ENCODE data around the gene GABRP.
"Not testable (repeated sequence)": the region's sequence is repeated elsewhere in the genome, so short reads cannot be mapped to it uniquely, and the experiment has no call there.

The GABRP gene

DNA sequence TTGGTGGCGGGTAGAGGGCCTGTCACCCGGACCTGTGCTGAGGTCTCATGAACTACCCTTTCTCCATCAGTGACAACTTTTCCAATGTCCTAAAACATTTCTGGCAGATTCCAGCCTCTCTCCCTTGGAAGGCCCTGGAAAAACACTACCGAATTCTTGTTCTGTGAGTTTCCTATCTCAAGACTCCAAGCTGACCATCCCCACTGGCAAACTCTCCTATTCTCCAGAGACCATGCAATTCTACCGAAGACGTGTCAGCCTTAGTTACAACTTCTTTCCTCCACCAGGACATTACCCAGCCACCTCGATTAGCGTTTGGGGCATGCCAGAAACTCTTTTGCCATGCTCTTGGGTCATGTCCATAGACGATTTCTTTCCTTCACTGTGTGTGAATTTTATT is 26.8 kb upstream of the GABRP start:
- DNase-seq: no peak

DNA sequence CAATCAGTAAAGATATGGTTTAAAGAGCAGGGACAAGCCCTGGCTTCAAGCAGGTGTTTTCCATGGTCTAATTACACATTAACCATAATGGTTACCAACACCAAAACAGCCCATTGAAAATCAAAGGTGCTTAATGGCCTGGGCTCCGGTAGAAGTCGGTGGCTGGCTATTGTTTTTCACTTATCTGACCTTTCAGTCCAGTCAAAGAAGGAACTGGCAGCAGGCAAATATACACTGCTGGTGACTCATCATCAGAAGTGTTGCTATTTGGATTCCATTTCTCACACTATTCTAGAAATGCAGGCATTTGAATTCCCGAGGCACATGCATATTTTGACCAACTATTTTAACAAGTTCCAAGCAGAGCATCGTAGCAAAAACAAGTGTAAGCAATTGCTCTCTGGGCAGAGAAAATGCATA is 26.3 kb upstream of the GABRP start:
- DNase-seq: peak in 1 of 2 donors; percentile 3

DNA sequence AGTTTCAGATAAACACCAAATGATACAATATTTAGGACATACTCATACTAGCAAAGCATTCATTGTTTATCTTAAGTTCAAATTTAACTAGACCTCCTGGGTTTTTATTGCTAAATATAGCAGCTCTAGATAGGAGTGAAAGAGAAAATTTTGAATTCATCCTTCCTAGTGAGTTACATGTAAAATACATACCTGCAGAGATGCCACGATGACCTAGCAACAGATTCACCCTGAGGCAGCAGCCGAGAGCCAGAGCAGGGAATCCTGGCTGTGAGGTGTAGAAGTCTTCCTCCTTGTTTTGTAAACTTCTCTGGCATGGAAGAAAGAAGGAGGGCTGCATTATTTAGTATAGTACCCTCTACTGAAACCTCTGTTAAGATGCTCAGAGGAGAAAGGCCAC is 25.9 kb upstream of the GABRP start:
- DNase-seq: no peak

DNA sequence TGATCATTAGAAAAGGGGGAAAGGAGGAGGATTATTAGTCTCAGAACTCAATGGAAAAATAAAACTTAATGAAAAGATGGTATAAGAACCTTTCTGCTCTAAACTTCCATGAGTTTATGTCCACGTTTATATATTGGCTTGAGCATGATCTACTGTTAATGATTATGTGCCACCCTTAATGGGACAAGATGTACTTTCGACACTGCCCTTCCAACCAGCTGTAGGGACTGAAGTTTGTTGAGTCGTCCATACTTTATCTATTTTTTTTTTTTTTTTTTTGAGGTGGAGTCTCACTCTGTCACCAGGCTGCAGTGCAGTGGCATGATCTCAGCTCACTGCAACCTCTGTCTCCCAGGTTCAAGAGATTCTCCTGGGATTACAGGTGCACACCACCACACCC is 25.0 kb upstream of the GABRP start:
- DNase-seq: no peak

DNA sequence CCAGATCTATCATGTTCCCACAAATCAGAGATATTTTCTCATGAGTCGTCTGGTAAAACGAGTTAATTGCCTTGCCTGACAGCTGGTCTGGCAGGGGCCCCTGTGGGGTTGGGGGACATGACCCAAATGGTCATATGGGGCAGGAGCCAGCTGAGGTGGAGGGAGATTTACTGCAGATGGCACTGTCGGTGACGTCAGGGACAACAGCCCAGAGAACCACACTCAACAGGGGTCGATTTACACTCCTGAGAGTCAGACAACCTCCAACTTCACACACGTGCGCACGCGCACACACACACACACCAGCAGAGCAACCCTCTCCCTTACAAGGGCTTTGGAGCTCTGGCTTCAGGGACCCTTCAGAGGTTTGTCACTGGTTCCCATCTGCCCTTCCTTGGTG is 23.4 kb upstream of the GABRP start:
- no peak for DNase-seq

DNA sequence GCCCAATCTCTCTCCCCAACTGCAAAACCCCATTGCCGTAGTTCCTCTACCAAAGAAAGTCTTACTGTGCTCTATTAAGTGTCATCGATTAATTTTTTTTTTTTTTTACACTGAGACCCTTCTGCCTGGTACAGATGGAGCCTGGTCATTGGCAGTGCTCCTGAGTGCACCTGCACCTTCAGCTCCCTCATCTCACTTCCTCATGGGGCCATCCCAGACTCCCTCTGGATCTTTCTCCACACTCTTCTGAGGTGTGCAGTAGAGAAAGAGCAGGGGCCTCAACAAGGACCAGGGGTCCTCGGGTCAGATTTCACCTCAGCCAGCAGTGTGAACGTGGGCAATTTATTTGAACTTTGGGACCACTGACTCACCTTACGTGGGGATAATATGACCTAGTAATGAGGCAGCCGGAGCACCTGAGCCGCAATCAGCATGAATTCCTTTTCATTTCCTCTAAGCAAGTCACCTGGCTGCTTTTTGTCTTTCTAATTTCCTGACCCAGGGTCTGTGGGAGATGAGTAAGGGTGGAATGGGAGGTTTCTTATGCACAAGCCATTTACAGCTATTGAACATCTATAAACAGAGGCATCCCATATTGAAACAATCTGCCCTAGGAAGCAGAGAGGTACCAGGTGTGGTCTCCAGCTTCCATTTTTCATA is 22.3 kb upstream of the GABRP start:
- no peak for DNase-seq

DNA sequence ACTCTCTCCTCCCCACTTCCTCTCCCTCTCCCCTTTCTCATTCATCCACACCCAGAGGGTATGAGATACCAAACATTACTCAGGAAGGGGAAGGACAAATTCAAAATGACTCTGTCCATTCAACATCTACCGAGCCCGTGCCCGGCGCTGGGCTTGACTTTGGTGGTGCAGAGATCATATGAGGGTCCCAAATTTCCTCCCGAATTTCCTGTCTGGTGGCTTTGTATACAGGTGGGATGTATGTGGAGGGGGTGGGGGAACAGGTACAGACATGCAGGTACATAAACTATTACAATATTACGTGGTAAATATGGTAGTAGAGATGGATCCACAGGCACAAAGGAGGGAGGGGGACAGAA is 21.8 kb upstream of the GABRP start:
- DNase-seq: no peak

DNA sequence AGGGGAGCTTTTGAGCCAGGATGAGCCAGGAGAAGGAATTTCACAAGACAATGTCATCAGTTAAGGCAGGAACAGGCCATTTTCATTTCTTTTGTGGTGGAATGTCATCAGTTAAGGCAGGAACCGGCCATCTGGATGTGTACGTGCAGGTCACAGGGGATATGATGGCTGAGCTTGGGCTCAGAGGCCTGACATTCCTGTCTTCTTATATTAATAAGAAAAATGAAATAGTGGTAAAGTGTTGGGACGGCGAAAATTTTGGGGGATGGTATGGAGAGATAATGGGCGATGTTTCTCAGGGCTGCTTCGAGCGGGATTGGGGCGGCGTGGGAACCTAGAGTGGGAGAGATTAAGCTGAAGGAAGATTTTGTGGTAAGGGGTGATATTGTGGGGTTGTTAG is 21.2 kb upstream of the GABRP start:
- not testable (repeated sequence) for DNase-seq

DNA sequence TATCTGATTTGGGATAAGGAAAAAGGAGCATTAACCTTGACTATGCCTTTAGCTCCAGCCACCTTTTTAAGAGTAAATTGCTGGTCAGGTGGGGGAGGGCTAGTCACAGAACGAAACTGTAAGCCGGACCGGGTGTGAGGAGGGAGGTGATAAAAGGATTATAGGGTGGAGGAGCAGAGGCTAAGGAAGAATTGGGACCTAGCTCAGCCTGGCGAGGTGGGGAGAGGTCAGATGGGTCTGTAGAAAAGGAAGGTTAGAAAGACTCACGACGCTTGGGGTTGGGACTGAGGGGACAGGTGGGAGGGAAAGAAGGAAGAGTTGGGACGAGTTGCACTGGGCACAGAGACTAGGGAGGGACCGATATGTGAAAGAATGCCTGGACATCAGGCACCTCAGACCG is 17.7 kb upstream of the GABRP start:
- not testable (repeated sequence) for DNase-seq

DNA sequence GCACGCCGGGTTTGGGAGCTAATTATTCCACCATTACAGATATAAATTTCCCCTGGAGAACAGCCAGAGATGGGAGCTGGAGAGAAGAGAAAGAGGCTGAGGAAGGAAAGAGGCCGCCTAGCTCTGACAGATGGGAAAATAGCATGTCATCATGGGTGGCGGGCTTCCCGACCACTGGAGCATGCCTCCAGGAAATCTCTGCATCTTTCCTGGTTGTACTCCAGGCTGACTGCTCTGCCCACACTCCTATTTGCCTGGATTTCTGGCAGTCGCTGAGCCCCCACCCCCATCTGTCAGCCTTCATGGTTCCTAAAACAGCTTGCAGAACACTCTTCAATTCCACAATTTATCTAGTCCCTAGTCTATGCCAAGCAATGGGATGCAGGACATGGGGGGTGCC is 14.3 kb upstream of the GABRP start:
- DNase-seq: no peak

DNA sequence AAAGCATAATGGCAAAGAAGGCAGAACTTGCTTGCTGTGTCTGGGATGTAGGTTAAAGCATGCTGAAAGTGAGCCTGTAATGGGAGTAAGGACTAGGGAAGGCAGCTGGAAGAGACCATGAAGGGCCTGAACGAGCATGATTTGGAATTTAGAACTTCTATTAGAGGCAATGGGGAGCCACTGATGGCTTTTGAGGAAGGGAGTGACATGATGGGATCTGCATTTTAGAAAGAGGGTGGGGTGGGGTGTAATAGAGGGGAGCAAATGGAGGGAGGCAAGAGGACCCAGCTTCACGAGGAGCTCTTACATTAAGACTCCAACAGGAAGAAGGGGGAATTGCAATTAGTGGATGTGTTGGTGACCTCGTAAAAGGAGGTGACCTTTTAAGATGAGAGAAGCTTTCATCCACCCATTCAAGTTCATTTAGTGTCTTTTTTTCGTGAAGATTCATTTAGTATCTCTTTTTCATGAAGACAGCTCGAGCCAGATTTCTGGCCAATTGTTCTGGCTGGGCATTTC is 13.6 kb upstream of the GABRP start:
- no peak for DNase-seq

DNA sequence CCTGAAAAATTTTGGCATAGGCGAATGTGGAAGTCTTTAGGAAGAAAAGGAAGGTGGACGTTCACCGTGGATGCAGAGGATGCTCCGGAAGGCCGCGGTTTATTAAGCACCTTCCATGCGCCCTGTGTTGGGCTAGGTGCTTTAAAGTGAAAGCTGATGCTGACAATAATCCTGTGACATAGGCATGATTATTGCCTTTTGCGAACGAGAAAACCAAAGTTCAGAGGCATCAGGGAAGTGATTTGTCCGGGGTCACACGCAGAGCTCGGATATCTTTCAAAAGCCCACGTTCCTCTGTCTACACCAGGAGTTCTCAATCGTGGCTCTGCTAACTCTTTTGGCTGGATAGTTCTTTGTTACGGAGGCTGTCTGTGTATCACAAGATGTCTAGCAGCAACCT is 12.0 kb upstream of the GABRP start:
- no peak for DNase-seq

DNA sequence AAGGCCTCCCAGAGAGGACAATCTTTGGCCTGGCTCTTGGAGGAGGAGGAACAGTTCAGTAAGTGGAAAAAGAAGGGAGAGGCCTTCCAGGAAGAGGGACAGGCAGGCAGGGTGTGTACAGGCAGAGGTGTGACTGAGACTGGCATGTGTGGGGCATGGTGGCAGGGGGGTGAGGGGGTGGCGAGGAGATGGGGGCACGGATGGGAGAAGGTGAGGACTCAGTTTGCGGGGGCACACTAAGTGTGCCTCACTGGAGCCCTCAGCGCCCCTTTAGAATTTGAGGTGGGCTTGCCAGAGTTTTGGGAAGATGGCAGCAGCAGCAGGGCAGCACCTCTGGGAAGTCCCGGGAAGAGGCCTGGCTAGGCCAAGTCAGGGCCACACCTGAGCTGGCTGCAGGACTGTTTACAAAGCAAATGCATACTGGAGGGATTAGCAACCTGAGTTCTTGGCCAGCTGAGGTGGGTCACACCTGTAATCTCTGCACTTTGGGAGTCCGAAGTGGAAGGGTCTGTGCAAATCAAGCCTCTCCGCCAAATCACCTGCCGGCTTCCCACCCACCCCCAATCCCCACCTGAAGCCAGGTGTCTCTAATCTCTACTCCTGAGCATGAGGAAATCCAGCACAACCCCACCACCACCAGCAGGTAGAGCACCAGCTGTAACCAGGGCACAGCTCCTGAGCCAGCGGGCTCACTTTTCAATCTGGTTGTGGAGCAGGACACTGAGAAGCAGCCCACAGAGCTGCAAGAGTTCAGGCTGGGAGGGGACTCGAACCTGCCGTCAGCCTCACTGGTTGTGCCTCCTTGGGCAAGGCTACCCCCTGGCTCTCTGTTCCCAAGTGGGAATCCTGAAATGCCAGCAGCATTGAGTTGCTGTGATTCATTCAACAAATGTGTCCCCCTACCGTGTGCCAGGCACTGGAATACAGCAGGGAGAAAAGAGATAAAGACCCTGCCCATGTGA is 10.2 kb upstream of the GABRP start:
- no peak for DNase-seq

DNA sequence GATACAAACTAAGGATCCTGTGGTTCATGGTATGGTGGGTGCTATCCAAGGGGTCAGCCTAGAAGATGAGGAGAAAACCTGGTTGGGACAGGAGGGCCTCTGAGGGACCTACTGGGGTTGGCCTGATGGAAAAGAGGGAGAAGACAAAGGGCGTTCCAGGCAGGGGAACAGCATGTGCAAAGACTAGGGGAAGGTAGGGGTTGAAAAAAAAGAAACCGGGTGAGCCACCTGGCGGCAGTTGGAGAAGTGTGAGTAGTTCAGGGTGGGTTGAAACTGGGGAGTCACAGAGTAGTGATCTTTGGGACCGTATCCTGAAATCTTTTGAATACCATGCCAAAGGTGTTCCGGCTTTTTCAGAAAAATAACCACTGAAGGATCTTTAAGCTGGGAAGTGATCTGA is 8.7 kb upstream of the GABRP start:
- no peak for DNase-seq

DNA sequence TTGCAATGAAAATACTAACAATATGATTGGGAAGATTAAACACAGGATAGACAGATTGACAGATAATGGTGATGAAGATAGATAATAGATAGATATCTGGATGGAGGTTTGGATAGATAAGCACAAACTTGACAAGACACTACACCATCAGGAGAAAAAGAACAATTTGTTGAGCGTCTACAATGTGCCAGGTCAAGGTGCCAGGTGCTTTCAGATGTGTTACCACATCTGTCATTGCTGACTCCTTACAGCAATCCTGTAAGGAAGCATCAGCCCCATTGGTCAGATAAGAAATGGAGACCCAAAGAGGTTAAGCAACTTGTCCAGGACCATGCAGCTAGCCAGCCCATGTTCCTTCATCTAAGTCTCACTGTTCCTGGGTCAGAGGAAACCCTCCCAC is 1.6 kb upstream of the GABRP start:
- no peak for DNase-seq

DNA sequence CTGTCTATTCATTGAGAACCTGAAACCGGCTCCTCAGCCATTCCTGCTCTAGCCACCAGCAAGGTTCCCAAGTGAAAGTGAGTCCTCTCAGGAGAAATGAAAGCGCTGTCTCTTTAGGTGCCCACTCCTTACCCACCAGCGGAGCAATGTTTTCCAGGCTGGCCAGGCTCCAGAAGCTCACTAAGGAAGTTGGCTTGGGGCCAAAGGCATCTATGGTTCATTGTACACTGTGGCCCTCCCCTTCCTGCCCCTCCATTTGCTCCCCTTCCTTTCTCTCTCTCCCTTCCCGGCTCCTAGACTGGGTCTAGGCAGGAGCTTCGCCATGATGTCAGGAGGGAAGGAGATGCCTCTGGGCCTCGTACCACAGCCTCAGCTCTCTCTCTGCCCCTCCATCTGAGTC is 1.1 kb upstream of the GABRP start:
- DNase-seq: no peak

DNA sequence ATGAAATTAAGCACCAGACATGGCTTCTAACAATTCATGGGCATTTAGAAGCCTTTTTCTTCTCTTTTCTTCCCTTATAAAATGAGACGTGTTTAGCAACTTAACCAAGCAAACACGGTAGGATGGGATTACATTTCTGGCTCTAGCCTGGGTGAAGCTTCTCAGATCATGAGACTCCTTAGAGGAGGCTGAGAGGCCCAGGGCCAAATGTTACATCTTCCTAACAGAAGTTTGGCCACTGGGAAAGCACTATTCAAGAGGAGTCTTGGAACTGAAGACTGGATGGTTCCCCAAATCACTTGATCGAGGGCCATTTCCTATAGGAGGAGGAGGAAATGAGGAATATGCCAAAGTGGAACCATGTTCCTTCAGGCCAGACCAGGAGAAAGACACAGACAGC is 1.9 kb downstream of the GABRP start:
- DNase-seq: no peak

DNA sequence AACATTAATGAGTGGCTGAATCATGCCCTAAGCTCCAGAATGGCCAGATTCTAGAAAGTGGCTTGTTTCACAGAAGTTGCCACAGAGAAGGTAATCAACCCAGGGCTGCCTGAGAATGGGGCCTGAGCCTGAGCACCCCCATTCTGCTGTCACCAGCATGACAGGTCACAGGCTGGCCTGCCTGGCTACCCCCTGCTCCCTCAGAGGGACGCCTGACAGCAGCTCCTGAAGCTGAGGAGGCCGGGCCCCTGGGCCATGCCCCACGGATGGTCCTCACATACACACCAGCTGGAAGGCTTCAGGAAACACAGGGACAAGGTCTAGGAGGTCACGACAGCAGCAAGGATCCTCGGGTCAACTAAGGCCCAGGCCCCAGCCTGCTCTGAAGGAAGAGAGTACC is 3.7 kb downstream of the GABRP start:
- no peak for DNase-seq

DNA sequence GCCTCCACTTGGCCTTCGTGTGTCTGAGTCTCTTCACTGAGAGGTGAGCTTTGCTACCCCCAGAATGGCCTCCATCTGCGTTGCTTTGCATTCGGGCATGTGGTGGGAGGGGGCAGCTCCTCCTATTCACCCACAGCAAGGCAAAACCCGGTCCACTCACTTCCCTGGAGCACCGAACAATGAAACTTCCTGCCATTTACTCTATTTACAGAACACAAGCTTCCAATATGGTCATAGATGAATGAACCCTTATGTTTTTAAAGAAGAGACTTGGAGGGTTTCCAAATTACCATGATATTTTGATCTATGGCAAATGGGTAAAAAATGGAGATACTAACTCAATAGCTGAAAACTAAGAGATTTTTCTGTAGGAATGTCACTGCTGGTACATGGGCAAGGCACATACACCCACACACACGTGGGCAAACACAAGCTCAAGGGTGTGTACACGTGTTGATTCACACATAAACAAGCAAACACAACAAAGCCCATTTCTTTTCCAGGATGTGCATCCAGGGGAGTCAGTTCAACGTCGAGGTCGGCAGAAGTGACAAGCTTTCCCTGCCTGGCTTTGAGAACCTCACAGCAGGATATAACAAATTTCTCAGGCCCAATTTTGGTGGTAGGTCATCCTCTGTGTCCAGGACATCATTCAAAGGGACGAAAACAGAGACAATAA is 5.2 kb downstream of the GABRP start:
- no peak for DNase-seq

DNA sequence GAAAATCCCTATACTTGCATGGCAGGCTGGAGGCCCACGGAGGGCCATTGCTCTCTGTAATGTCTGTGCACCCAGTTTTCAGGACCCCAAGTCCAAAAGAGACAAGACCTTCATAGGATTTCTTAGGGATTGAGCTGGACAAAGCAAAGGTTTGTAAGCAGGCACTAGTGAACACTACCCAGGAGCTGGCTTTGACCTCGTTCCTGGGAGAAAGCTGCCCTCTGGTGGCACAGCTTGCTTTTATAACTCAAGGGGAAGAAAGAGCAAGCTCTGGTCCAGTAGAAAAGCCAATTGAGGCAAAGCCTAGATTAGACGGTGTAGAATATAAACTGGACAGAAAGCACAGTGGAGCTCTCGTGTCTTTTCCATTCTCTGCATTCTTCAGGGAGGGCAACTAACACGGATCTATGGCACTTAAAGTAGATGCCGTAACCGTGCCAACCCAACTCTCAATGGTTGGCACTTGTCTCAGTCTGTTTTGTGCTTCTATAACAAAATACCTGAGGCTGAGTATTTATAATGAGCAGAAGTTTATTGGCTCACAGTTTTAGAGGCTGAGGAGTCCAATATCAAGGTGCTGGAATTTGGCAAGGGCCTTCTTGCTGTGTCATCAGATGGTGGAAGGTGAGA is 7.9 kb downstream of the GABRP start:
- peak; percentile 18 to 51 for DNase-seq

DNA sequence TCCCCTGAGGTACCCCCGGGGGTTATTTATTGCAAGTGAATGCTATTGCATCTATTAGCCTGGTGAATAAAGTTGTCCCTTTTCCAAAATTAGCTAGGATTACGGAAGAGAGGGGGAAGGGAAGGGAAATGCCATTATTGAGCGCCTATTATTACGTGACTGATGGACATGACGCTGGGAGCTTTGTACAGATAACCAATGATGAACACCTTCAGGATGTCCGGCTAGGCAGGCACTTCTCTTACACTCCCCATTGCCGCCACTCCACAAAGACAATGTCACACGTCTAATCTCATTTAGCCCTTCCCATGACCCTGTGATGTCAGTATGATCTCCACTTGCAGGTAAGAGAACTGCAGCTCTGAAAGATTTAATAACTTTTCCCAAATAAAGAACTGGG is 9.4 kb downstream of the GABRP start:
- DNase-seq: no peak

DNA sequence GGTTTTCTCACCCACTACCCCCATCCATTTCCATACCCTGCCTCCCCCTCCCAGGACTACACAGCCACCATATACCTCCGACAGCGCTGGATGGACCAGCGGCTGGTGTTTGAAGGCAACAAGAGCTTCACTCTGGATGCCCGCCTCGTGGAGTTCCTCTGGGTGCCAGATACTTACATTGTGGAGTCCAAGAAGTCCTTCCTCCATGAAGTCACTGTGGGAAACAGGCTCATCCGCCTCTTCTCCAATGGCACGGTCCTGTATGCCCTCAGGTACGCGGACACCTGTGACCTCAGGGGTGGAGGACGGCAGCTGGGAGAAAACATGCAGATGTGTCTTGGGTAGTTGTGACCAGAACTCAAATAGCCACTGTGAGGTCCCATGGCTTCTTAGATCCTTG is 11.6 kb downstream of the GABRP start:
- DNase-seq: no peak

DNA sequence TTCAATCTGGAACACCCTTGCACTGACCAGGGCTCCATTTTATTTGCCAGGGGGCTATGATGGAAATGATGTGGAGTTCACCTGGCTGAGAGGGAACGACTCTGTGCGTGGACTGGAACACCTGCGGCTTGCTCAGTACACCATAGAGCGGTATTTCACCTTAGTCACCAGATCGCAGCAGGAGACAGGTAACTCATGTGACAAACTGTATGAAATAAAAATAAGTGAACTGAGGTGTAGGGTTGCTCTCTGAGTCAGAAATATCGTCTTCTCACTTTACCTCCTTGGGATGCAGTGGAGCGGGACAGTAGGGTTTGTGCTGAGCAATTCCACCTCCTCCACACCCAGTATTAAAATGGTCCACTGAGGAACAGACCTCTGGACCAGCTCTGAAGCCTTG is 22.1 kb downstream of the GABRP start:
- DNase-seq: no peak

Data from inflammatory macrophage treated with lipopolysaccharide for 1 hour (primary cell).